H54 (cell line): ENCODE data around the gene CPNE9.

ENCODE experiments used
- DNase-seq: peaks from one replicate; pipeline ENCODE4 v3.0.0; 2011; ENCODE audit warnings: low spot score, mixed read lengths; ENCODE audit not compliant: insufficient read length
- FAIRE-seq: peaks from 3 replicates; lab custom pipeline; 2011; peaks lifted over from hg19 to GRCh38; lab: Jason Lieb, UNC
- POLR2A ChIP-seq: IDR thresholded peaks from 2 replicates; pipeline ENCODE4 v1.6.1; 2011; ENCODE audit warnings: low read depth, mild to moderate bottlenecking, low read length

CPNE9 gene

GRCh38 chr3:9695345-9695744 is 8.3 kb upstream of the CPNE9 start:
- no peak for FAIRE-seq

GRCh38 chr3:9695746-9696145 is 7.9 kb upstream of the CPNE9 start:
- FAIRE-seq (no peak), DNase-seq (no peak)
- TF ChIP-seq POLR2A, result no peak

More at GRCh38 chr3:9695345-9695744, 8.3 kb upstream of the CPNE9 start:
- no peak for DNase-seq
- TF ChIP-seq POLR2A, result no peak

DNA sequence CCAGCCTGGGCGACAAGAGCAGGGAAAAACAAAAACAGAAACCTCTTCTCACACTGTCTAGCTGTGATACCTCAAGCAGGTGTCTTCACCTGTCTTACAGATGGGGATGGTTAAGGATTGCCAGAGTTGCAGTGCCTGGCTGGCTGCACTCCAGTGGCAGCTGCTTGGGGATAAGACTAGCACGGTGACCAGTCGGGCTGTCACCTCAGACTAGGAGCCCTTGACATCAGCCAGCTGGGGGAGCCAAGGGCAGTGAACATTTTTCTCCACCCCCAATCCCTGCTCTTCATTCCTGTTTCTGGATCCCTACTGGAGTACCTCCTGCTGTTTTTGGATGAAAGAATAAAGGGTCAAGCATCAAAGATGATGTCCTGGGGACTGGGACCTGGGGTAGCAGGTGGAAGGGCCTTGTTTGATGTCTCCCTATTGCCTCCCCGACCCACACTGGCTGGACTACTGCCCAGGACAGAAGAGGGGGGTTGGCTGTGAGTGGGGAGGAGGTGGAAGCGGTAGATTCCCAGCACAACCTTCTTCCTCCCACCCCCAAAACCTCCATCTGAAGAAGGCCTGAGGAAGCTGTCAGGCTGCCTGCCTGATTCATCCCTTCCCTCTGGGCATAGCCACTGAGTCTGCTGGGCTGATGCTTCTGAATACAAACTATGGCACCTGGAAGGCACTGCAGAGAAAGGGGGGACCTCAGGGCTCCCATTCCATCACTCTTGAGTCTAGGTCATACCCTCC is 7.0 kb upstream of the CPNE9 start:
- FAIRE-seq, result no peak
- no peak for TF ChIP-seq POLR2A

DNA sequence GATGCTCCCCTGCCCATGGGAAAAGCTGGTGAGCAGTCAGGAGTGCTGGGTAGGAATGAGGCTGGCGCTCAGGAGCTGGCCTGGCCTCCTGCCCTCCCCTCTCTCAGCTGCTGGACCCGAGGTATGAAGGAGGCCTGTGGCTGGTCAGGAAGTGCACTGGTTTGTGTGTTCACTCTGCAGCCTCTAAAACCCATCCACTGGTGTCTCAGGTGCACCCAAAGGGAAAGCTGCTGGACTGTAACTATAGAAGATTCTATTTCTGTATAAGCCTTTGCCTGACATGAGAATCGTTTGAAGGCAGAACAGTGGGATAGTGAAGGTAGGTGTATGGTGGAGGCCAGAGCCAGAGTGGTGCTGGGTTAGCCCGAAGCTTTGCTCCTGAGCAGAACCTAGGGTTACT is 5.7 kb upstream of the CPNE9 start:
- FAIRE-seq (no peak), DNase-seq (no peak)
- TF ChIP-seq POLR2A, result no peak

More for the DNA sequence above, 7.0 kb upstream of the CPNE9 start:
- DNase-seq, result no peak

GRCh38 chr3:9698293-9698692 is 5.3 kb upstream of the CPNE9 start:
- no peak for DNase-seq
- FAIRE-seq, result no peak
- no peak for TF ChIP-seq POLR2A

GRCh38 chr3:9700536-9700935 is 3.1 kb upstream of the CPNE9 start:
- DNase-seq, result no peak
- FAIRE-seq, result no peak
- no peak for TF ChIP-seq POLR2A

DNA sequence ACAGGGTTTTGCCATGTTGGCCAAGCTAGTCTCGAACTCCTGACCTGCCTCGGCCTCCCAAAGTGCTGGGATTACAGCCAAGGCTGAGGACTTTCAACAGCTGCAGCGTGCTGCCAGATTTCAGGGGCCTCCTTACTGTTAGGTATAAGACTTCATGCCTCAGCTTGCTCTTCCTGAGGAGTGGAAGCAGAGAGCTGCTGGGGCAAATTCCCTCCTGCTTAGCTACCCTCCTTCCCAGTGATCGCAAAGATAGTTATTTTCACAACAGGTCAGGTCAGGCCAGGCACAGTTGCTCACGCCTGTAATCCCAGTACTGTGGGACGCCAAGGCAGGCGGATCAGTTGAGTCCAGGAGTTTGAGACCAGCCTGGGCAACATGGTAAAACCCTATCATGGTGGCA is 2.6 kb upstream of the CPNE9 start:
- no peak for TF ChIP-seq POLR2A
- DNase-seq (no peak), FAIRE-seq (no peak)

DNA sequence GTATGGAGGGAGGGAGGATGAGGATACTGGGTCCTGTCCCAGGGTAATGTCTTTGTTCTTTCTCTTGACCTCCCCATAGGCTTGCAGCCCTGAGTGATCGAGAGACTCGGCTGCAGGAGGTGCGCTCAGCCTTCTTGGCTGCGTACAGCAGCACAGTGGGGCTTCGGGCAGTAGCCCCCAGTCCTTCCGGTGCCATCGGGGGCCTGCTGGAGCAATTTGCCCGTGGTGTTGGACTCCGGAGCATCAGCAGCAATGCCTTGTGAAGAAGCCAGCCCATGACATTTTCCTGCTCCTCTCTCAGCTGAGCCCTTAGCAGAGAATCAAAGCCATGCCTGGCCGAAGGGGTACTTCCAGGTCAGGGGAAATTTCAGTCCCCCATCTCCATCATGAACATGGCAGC is 1.9 kb upstream of the CPNE9 start:
- no peak for FAIRE-seq
- DNase-seq, result no peak
- no peak for TF ChIP-seq POLR2A

DNA sequence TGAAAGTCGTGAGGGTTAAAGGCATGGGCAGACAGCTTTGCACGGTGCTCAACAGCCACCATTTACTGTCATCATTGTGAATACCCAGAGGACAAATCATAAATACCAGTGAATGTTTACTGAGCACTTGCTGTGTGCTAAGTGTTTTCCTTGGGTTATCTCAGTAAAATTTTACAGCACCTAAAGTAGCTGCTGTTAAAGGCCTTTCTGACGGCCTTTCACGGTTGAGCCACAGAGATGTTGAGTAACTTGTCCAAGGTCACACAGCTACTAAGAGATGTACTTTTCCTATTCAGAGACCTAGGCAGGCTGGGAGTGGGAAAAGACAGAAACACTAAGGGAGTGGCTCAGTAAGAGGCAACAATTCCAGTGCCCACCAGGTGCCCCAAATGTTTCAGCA is 393 bp upstream of the CPNE9 start:
- FAIRE-seq, result no peak
- no peak for TF ChIP-seq POLR2A
- no peak for DNase-seq

DNA sequence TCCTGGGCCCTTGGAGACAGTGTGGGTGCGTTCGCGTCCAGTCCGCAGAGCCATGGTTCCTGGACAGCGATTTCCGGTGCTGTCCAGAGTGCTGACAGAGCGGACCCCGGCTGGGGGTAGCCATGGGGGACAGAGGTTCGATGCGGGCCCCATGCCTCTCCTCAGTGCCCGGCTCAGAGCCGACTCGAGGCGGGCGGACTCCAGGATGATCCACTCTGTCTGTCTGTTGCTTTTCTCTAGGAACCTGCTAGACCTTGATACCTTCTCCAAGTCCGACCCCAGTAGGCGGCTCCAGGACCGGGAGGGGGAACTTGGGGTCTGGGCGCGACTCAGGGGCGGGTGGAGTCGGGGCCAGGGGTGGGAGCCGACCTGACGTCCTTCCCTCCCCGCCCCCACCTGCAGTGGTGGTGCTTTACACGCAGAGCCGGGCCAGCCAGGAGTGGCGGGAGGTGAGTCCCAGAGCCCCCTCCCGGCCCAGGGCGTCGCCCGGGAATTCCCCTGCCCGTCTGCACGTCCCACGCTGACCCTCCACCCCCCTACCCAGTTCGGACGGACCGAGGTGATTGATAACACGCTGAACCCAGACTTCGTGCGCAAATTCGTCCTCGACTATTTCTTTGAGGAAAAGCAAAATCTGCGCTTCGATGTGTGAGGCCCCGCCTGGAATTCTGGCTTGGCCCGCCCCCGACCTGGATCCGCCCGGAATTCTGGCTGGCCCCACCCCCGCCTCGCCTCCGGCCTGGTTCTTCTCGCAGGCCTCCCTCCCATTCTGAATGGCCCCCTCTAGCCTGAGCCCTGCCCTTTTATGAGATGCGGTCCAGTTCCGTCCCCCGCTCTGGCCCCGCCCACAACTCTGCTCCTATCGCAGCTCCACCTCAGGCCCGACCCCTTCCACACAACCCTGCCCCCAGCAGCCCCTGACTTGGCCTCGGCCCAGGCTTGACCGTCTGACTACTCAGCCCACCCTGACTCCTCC is 1.0 kb downstream of the CPNE9 start:
- FAIRE-seq (no peak), DNase-seq (no peak)
- TF ChIP-seq POLR2A, result no peak

DNA sequence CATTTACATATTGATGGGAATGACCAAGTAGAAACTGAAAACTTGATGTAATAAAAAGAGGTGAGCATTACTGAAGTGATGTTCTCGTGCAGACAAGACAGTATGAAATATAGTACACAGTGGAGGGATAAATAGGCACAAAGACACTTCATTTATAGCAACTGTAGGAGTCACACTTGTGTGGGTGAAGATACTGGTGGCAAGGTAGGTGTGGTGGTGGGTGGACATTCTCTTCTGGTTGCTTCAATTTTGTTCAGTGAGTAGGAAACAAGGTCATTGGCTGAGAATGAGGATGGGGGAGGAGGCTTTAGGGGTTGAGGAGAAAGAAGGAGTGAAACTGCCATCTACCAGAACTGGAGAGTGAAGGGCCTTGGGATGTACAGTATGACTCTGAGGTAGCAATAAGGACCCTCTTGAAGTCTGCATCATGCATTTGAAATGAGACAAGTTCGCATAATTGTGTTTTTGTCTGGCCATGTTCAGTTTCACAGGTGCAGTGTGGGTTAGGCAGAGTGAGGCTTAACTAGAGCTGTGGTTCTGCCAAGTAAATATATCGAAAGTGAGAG is 6.6 kb downstream of the CPNE9 start:
- DNase-seq, result no peak
- TF ChIP-seq POLR2A, result no peak
- no peak for FAIRE-seq

DNA sequence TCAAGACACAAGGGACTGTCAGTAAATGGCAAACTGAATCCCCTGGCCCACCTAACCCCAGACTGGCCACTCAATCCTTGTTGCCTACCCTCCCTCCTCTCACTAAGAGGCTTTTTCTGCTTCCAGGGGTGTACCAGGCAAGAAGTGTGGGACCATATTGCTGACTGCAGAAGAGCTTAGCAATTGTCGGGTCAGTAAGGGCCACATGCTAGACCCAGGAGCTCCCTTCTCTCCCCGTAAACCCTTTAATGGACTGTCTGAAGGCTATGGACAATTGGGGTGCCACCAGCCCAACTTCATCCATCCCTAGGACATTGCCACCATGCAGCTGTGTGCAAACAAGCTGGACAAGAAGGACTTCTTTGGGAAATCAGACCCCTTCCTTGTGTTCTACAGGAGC is 8.8 kb downstream of the CPNE9 start:
- no peak for TF ChIP-seq POLR2A
- DNase-seq (no peak), FAIRE-seq (no peak)

GRCh38 chr3:9713142-9713541 is 9.5 kb downstream of the CPNE9 start:
- no peak for FAIRE-seq
- TF ChIP-seq POLR2A, result no peak
- DNase-seq, result no peak

- no peak for DNase-seq
- no peak for TF ChIP-seq POLR2A
- FAIRE-seq, result no peak
Measured at GRCh38 chr3:9715136-9715535, 11.5 kb downstream of the CPNE9 start.
